ENCODE data around the gene AAMP.
"Not testable (repeated sequence)": the region's sequence is repeated elsewhere in the genome, so short reads cannot be mapped to it uniquely, and the experiment has no call there.

DNA sequence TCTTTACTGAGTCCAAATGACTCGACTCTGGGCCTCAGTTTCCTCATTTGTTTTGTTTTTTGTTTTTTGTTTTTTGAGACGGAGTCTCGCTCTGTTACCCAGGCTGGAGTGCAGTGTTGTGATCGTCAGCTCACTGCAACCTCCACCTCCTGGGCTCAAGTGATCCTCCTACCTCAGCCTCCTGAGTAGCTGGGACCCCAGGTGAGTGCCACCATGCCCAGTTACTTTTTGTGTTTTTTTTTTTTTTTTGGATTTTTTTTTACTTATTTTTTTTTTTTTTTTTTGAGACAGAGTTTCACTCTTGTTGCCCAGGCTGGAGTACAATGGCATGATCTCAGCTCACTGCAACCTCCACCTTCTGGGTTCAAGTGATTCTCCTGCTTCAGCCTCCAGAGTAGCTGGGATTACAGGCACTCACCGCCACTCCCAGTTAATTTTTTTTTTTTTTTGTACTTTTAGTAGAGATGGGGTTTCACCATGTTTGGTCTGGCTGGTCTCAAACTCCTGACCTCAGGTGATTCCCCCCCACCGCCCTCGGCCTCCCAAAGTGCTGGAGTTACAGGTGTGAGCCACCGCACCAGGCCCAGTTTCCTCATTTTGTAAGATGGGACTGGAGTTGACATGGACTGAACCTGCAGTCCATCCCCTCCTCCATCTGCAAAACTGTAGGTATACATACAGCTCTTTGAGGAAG is 3.4 kb upstream of the AAMP start:
- not testable (repeated sequence) for TF ChIP-seq EZH2phosphoT487 (IDR thresholded peaks at IDR 0.05; ENCODE audit: low read length); CTCF (IDR thresholded peaks at IDR 0.05; ENCODE audit: low read length); EZH2 (optimal IDR thresholded peaks at IDR 0.05; ENCODE audit: low read depth, low read length)
